Measurements from ENCODE around the gene ODAD2. TPM values are rescaled to one million over a fixed set of nuclear protein-coding genes. Genes with fewer than 3 reads are reported as not detected.

ODAD2 gene
- total RNA-seq, 1 experiment from 2014 or later: 20.4 TPM

DNA sequence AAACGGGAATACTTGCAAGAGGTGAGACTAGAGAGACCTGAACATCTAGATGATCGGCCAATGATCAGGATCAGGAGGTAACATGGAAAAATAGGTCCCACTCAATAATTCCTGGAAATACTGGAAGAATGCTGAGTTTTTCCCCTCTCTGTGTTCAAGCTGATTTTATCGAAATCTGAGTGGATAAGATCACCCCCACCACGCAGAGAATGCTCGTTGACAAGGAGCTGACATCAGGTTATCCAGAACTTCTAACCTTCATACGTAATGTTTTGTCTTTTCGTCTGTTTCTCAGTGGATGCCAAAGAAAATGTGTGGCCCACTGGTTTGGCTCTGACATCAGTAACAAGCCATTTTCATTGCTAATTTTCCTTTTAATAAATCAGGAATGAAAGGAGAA is 194.7 kb downstream of the ODAD2 start:
- H3K4me2 ChIP-seq (ENCODE audit: low read length): no peak overlapping the region
- H3K27me3 ChIP-seq (ENCODE audit: insufficient read depth, low read length): no peaks in the 10 kb centered on the region
- ATAC-seq (no peak), DNase-seq (ENCODE audit: low read depth, low spot score) (no peak)
- TF ChIP-seq, protein P1, sequence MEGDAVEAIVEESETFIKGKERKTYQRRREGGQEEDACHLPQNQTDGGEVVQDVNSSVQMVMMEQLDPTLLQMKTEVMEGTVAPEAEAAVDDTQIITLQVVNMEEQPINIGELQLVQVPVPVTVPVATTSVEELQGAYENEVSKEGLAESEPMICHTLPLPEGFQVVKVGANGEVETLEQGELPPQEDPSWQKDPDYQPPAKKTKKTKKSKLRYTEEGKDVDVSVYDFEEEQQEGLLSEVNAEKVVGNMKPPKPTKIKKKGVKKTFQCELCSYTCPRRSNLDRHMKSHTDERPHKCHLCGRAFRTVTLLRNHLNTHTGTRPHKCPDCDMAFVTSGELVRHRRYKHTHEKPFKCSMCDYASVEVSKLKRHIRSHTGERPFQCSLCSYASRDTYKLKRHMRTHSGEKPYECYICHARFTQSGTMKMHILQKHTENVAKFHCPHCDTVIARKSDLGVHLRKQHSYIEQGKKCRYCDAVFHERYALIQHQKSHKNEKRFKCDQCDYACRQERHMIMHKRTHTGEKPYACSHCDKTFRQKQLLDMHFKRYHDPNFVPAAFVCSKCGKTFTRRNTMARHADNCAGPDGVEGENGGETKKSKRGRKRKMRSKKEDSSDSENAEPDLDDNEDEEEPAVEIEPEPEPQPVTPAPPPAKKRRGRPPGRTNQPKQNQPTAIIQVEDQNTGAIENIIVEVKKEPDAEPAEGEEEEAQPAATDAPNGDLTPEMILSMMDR (IDR thresholded peaks at IDR 0.05 in 2 of 3, conservative IDR thresholded peaks at IDR 0.05 in 1 of 3; ENCODE audit: borderline replicate concordance in 1 of 3, insufficient read depth in 1 of 3, low read depth in 2 of 3, low read length in 2 of 3): no peak
- TF ChIP-seq JUND (IDR thresholded peaks at IDR 0.05) (no peak), FOSL1 (IDR thresholded peaks at IDR 0.05; ENCODE audit: low read depth) (no peak), EZH2 (IDR thresholded peaks at IDR 0.05) (no peak), CEBPB (IDR thresholded peaks at IDR 0.05; ENCODE audit: low read depth) (no peak), SP1 (IDR thresholded peaks at IDR 0.05; ENCODE audit: low read depth) (no peak), ELF1 (IDR thresholded peaks at IDR 0.05; ENCODE audit: borderline replicate concordance, low read depth) (no peak), TCF7L2 (IDR thresholded peaks at IDR 0.05; ENCODE audit: borderline replicate concordance, extremely low read depth, insufficient read depth, insufficient read length) (no peak), EZH2phosphoT487 (IDR thresholded peaks at IDR 0.05; ENCODE audit: borderline replicate concordance) (no peak), RAD21 (IDR thresholded peaks at IDR 0.05; ENCODE audit: low read depth) (no peak), SRF (IDR thresholded peaks at IDR 0.05; ENCODE audit: low read depth) (no peak), YY1 (IDR thresholded peaks at IDR 0.05; ENCODE audit: extremely low read depth, insufficient replicate concordance, low read depth, low read length) (no peak)
- TF ChIP-seq, protein P2, sequence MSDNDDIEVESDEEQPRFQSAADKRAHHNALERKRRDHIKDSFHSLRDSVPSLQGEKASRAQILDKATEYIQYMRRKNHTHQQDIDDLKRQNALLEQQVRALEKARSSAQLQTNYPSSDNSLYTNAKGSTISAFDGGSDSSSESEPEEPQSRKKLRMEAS (IDR thresholded peaks at IDR 0.05): no peak
- TF ChIP-seq, protein P3, sequence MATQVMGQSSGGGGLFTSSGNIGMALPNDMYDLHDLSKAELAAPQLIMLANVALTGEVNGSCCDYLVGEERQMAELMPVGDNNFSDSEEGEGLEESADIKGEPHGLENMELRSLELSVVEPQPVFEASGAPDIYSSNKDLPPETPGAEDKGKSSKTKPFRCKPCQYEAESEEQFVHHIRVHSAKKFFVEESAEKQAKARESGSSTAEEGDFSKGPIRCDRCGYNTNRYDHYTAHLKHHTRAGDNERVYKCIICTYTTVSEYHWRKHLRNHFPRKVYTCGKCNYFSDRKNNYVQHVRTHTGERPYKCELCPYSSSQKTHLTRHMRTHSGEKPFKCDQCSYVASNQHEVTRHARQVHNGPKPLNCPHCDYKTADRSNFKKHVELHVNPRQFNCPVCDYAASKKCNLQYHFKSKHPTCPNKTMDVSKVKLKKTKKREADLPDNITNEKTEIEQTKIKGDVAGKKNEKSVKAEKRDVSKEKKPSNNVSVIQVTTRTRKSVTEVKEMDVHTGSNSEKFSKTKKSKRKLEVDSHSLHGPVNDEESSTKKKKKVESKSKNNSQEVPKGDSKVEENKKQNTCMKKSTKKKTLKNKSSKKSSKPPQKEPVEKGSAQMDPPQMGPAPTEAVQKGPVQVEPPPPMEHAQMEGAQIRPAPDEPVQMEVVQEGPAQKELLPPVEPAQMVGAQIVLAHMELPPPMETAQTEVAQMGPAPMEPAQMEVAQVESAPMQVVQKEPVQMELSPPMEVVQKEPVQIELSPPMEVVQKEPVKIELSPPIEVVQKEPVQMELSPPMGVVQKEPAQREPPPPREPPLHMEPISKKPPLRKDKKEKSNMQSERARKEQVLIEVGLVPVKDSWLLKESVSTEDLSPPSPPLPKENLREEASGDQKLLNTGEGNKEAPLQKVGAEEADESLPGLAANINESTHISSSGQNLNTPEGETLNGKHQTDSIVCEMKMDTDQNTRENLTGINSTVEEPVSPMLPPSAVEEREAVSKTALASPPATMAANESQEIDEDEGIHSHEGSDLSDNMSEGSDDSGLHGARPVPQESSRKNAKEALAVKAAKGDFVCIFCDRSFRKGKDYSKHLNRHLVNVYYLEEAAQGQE (IDR thresholded peaks at IDR 0.05; ENCODE audit: low read depth): no peak
- no peak overlapping the region for H2AFZ ChIP-seq (ENCODE audit: low read depth, low read length, poor library complexity, severe bottlenecking)
- H3K27ac ChIP-seq (ENCODE audit: low read depth, low read length): no peak overlapping the region
- no peaks in the 10 kb centered on the region for H3K9me2 ChIP-seq (ENCODE audit: insufficient read depth)
- H3K9me3 ChIP-seq (ENCODE audit: control insufficient read depth in 1 of 2, insufficient read depth in 1 of 2, low read depth in 1 of 2, low read length in 2 of 2): no peaks in the 10 kb centered on the region
- CTCF ChIA-PET: no interaction called here
- RAD21 ChIA-PET (ENCODE audit: low non-redundant PET in 1 of 2, low total read pairs in 2 of 2, uncharacterized antibody in 2 of 2, unreplicated experiment in 2 of 2): no interaction called here
- POLR2A ChIA-PET: no interaction called here
- H3K79me2 ChIP-seq (ENCODE audit: insufficient read depth, low read length): no peaks in the 10 kb centered on the region
- no TSS peak for BruUV-seq (replicated peaks)
- H3K9ac ChIP-seq (ENCODE audit: low read length): no peak overlapping the region
- H3K36me3 ChIP-seq (ENCODE audit: control insufficient read depth in 1 of 2, insufficient read depth in 2 of 2, low read length in 2 of 2): no peaks in the 10 kb centered on the region
- no peaks in the 10 kb centered on the region for H4K20me1 ChIP-seq (ENCODE audit: insufficient read depth)
- no peak overlapping the region for H3K4me3 ChIP-seq (replicated peaks in 1 of 2; ENCODE audit: low read depth in 1 of 2, low read length in 2 of 2)
- intact Hi-C loops (cut with micrococcal nuclease): no loop called here
- H3K4me1 ChIP-seq (ENCODE audit: control insufficient read depth in 1 of 2, insufficient read depth in 2 of 2, low read length in 2 of 2): peaks cover 0 to 4% of the 10 kb centered on the region in 2 experiments; a peak in 1 of 4 replicates

Data from HCT116 (cell line).